Activated CD4-positive, alpha-beta T cell treated with anti-CD3 and anti-CD28 coated beads, Interleukin-2, amount 50 U/mL, for 48 hours (primary cell): ENCODE data around the gene MYL4.
"Not testable (repeated sequence)": the region's sequence is repeated elsewhere in the genome, so short reads cannot be mapped to it uniquely, and the experiment has no call there.

Experiments
- DNase-seq, 2 experiments: peaks; one replicate each; pipeline ENCODE4 v3.0.0-alpha.2; 2020

The MYL4 gene

DNA sequence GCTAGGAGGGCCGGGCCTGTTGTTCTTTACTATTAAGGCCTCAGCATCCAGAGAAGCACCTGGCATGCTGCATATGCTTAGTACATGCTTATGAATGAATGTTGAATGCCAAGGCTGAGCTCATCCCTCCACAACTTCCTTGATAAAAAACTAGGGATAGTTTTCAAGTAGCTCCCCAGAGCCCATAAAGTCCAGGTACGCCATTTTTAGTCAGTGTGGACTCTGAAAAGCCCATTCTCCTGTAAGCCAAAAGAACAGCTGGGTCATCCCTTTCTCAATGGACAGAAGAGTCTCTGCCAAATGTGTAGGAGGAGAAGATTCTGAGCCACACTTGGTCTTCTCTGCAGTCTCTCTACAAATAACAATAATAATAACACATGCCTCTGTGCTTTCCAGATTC is 35.5 kb downstream of the MYL4 start:
- no peak for DNase-seq

- no peak for DNase-seq
Observed at GRCh38 chr17:47246120-47246519, 37.0 kb downstream of the MYL4 start.

DNA sequence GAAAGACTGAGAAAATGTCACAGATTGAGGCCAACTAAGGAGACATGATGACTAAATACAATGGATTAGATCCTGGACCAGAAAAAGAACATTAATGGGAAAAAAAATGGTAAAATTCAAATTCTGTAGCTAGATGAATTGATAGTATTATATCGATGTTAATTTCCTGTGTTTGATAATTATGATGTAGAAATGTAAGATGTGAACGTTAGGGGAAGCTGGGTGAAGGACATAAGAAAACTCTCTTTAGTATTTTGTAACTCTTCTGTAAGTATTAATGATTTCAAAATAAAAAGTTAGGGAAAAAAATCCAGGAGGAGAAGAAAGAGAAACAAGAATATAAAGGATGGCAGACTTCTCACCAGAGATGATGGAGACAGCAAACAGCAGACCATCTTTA is 41.7 kb downstream of the MYL4 start:
- DNase-seq = no peak

- DNase-seq = no peak
Observed at GRCh38 chr17:47251421-47251940, 42.3 kb downstream of the MYL4 start.

- no peak for DNase-seq
Observed at GRCh38 chr17:47252209-47252608, 43.1 kb downstream of the MYL4 start.

GRCh38 chr17:47252766-47253512 is 43.8 kb downstream of the MYL4 start:
- no peak for DNase-seq

DNA sequence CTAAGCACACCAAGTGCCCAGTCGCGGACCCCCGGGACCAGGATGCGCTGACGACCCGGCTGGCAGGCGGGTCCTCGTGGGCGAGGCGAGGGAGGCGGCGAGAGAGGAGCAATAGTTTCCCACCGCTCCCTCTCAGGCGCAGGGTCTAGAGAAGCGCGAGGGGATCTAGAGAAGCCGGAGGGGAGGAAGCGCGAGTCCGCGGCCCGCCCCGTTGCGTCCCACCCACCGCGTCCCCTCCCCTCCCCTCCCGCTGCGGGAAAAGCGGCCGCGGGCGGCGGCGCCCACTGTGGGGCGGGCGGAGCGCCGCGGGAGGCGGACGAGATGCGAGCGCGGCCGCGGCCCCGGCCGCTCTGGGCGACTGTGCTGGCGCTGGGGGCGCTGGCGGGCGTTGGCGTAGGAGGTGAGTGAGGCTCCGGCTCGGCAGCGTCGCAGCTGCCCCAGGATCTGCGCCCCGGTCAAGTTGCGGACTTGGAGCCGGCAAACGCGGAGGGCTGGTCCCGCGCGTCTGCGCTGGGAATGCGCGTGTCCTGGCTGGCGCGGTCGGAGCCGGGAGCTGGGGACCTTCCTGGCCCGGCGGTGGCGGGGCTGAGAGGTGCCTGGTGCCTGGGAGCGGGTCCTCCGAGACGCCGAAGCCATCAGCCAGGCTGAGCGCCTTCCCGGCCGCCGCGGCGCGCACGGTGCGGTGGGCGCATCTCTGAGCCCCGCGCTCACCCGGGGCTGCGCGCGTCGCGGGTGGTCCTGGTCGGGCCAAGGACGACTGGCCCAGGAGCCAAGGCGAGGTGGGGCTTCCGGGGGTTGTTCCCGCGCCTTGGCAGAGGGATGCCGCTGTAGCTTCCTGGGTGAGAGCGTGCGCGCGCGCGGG is 44.6 kb downstream of the MYL4 start, which contains the start of gene ITGB3:
Gene ITGB3 (plus strand): TSS at position 287 of the 862 bp plus-strand sequence. CDS start 35 bp downstream, at position 322.
- DNase-seq = peak; percentile 64 to 69

DNA sequence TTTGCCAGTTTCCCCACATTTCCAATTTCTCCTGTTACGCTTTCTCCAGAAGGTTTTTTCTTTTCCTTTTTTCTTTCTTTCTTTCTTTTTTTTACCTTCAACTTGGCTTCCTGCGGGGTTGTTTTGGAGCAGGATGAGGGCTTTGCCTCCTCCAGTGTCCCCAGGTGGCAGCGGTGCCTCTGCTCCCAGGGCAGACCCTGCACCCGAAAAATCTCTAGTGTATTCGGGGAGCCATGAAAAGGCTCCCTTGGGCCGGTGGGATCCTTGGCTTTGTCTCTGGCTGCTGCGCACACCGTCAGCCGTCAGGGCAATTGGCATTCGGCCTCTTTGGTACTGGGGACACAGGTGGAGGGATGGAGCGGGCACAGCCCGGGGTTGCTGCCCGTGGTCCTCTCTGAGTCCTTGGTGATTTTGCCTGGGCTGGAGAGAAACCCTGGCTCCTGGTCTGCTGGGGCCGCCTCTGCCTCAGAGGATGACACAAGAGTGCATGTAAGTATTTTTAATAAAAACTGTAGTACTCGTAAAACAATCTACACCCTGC is 45.3 kb downstream of the MYL4 start:
- DNase-seq = no peak

GRCh38 chr17:47257651-47258339 is 48.6 kb downstream of the MYL4 start:
- DNase-seq = no peak

- no peak for DNase-seq
Observed at GRCh38 chr17:47262586-47262985, 53.4 kb downstream of the MYL4 start.

DNA sequence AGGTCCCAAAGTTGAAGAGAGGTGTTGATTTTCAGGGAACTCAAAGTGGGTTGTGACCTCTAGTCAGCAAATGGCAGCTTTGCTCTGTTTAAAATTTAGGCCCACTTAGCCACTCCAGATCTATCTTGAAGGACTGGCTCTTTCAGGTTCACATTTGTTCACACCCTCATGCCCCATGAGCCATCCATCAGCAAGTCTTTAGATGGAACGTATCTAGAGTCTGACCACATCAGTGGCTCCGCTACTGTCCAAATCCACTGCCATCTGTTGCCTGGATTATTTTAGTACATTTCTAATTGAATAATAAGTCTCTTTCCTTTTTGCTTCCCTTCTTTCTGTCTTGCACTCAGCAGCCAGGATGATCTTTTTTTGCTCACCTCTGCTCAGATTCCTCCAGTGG is 55.0 kb downstream of the MYL4 start:
- no peak for DNase-seq

DNA sequence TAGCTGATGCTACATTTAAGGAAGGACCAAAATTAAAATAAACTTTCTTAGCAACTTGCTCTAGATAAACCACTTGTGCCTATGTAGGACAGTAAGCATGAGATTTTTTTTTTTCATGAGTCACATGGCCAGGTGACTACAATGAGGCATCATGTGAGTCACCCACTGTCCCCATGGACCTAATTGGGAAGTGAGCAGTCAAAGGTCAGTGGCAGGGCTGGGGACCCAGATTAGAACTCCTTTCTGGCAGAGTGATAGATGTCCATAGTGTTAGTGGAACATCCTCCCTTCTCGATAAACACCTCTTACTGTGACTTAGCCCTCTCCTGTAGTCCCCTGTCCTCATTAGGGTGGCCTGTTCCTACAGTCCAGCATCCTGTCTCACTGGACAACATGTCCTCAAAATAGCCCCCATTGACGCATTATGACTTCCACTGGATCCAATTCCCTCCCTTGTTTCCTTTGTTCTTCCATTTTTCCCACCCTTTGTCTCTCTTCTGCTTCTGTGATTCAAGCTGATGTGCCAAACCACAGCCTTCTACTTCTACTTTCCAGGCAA is 56.9 kb downstream of the MYL4 start:
- no peak for DNase-seq

DNA sequence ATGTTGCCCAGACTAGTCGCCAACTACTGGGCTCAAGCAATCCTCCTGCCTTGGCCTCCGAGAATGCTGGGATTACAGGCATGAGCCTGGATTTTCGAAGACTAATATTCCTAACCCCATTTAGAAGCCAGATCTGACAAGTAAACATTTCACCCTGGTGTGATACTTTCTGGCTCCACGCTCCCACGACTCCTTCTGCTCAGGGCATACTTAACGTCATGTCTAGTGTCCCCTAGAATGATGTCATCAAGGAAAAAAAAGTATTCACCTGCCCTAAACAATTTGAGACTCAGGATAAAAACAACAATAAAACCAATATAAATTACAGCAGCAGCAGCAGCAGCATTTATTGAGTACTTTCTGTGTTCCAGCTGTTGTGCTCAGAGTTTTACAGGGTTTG is 57.6 kb downstream of the MYL4 start:
- no peak for DNase-seq

DNA sequence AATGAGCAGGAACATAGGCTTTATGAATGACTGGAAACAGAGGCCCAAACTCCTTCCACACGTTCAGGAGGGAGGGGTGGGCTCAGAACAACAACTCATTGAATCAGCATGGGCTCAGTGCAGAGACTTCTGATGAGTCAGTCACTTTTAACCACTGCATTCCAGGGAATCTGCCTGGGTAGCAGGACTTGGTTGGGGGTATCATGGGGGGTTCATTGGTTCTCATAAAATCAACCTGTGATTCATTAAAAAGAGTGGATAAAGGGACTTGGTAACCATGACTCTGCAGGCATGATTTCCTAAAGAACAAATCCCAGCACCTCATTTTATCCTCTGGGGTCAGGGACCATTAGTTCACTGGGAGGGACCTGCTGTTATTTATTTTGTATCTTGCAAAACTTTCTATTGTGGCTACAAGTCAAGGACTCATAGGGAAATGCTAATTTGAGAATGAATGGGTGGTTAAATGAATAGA is 58.2 kb downstream of the MYL4 start:
- DNase-seq = no peak

GRCh38 chr17:47268964-47269363 is 59.8 kb downstream of the MYL4 start:
- not testable (repeated sequence) for DNase-seq

DNA sequence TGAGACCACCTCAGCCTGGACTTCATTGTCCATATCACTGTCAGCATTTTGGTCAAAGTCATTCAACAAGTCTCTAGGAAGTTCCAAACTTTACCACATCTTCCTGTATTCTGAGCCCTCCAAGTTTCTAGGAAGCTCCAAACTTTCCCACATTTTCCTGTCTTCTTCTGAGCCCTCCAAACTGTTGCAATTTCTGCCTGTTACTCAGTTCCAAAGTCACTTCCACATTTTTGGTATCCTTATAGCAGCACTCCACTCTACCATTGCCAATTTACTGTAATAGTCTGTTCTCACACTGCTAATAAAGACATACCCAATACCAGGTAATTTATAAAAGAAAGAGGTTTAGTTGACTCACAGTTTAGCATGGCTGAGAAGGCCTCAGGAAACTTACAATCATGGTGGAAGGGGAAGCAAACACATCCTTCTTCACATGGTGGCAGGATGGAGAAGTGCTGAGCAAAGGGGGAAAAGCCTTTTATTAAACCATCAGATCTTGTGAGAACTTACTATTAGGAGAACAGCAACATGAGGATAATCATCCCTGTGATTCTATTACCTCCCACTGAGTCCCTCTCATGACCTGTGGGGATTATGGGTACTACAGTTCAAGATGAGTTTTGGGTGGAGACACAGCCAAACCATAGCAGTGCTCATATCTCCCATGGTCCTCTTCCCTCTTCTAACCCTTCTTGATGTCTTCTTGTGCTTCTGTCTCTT is 60.6 kb downstream of the MYL4 start:
- DNase-seq = not testable (repeated sequence)

GRCh38 chr17:47270946-47271705 is 62.0 kb downstream of the MYL4 start:
- no peak for DNase-seq

DNA sequence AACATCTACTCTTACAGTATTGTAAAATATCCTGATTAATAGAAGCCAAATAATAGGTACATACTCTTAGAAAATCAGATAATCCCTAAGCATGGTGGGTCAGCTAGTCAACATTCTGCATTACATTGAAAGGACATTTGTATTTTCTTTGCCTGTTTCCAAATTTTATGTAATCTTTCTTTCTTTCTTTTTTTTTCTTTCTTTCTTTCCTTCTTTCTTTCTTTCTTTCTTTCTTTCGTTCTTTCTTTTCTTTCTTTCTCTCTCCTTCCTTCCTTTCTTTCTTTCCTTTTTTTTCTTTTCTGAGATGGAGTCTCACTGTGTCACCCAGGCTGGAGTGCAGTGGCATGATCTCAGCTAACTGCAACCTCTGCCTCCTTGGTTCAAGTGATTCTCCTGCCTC is 63.3 kb downstream of the MYL4 start:
- DNase-seq = no peak

DNA sequence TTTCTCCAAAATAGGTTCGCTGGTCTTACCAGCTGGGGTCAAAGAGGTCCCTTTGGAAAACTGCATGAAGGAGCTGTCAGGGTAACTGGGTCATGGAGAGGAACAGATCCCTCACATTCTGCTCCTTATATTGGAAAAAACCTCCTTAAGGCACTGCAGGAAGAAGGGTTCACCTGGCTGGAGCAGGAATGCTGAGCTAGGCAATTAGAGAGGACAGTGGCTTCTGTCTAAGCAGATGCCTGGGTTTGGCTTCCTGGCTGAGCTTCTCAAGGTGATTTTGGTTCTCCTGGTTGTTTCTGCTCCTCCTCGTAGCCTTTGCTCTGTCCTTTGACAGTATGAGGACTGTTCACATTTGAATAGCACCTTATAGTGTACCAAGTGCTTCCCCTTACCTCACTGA is 64.1 kb downstream of the MYL4 start:
- no peak for DNase-seq
